ENCODE results near the gene LLGL2. TPM values are rescaled to one million over a fixed set of nuclear protein-coding genes. Genes with fewer than 3 reads are reported as not detected.
"Not testable (repeated sequence)": the region's sequence is repeated elsewhere in the genome, so short reads cannot be mapped to it uniquely, and the experiment has no call there.

LLGL2 gene
- total RNA-seq, 1 donor from 2014 or later: 2.7 TPM

DNA sequence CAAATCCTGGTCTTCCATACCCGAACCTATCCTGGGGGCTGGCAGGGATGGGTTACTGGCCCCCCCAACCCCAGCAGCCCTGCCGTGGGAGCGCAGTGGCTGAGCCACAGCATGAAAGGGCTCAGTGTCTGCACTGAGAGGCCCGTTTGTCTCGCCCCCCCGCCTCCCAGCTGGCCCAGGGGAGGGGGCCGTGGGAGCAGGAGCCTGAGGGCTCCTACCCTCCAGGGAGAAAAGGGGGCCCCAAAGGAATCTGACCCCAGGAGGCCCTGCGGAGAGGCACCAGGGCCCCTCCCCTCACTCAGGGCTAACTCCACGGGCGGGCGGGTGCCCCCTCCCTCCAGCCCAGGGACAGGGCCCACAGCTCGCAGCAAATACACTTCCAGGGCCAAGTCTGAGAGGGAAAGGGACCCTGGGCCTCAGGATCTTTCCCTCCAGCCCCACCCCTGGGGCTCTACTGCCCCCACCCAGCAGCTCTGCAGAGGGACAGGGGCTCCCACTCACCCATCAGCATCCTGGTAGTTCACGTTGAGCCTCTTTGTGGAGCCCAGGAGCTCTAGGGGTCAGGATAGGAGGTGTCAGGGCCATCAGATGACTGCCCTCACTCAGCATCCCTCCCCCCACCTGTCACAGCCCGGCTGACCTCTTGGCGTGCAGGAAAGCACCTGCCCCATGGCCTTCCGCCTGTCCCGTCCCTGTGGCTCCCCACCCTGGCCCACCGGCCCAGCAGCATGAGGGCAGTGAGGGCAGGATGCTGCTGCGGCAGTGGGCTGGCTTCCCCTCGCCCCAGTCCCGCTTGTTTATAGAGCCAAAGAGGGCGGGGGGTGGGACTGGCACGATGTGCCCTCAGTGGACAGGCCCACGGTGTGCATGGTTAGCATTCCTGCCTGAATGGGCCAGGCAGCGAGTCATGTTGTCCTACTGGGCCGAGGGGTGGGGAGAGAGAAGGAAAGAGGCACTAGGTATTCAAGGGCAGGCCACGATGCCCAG is 17.5 kb upstream of the LLGL2 start:
- DNase-seq: peak; percentile 61

DNA sequence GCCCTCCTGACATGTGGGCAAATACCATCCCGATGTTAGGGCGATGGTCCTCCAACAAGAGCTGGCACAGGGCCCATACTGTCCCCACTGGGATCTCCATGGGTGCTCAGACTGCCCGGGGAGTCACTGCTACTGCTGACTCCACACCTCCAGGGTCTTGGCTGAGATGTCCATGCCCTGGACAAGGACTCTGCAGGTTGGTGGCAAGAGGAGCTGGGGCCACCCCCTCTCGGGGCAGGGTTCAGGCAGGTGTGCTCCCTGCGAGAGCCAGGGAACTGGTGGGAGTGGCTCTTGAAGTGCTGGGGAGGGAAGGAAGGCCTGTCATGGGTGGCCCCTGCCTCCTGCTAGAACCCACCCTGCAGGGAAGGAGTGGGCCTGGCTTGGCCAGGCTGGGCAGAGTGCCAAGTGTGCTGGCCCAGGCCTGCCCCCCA is 16.6 kb upstream of the LLGL2 start:
- DNase-seq: no peak

DNA sequence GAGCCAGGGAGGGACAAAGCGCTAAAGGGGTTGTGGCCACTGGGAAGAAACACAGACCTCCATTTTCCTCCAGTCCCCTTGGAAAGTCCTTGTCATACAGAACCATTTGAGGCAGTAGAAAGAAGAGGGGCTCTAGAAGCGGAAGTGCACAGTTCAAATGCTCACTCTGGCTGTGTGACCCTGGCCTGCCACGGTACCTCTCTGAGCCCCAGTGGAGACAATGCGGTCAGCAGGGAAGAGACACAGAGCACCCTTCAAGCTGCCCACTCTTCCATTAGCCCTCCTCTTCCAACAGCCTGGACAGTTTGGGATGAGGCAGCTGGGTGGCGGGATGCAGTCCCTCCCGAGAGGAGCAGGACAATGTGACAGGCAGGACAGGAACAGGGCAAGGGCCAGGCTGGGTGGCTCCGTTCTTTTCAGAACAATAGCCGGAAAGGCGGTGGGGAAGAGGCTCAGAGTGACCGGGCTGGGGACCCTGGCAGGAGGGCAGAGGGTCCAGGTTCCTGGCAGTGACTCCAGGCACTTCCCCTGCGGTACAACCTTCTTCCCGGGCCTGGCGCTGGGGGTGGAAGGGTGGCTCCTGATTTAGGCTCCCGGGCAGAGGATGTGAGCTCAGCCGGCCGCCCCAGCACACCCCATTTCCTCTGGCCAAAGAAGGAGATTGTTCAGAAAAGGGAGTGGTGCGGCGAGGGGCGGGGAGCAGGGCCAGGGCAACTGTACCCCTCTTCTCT is 15.8 kb upstream of the LLGL2 start:
- DNase-seq: no peak

DNA sequence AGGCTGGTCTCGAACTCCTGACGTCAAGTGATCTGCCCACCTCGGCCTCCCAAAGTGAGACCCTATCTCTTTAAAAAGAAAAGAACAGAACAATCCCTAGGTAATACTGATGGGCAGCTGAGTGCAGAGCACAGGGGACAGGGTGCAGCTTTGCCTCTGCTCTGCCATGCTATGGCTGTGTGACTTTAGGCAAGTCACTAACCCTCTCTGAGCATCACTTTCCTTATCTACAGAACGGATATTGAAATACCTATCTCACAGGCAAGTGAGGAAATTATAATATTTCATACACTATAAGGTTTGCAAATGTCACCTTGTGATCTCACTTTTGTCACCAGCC is 14.3 kb upstream of the LLGL2 start:
- no peak for DNase-seq

DNA sequence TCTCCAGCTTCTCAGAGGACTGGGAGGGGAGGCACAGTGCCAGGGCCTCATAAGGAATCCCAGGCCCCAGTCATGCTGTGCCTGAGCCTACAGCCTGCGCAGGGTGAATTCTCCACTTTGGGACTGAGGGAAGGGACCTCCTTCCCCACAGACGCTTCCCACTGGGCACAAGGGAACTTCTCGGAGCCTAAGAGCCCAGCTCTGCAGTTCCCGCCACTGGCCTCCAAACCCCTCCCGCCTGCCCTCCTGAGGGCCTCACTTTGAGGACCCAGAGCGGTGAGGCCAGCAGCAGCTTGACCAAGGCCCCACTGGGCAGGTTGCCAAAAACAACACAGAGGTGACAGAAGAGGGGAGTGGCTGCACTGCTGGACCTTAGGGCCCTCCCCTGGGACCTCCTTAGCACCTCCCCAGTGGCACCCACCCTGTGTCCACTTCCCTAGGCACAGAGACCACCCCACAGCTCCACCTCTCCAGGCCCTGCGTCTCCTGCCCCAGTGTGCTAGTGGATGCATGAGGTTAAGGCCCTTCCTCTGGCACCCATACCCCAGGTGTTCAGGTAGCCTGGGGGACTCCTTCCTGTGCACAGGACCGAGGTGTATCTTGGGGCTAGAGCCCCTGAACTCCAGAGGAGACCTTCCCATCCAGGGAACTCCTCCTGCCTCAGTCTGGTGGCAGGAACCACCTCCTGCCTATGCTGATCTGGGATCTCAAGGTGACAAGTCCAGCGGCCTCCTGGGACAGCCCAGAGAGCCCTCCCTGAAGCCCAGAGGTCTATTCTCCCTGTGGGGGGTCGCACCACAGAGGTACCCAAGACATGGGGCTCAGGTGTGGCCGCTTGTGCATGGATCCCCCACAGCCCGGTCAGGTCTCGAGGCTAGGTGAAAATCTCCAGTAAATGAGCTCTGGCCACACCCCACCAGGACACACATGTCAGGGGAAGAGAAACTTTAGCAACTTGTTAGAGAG is 13.6 kb upstream of the LLGL2 start:
- DNase-seq: no peak

DNA sequence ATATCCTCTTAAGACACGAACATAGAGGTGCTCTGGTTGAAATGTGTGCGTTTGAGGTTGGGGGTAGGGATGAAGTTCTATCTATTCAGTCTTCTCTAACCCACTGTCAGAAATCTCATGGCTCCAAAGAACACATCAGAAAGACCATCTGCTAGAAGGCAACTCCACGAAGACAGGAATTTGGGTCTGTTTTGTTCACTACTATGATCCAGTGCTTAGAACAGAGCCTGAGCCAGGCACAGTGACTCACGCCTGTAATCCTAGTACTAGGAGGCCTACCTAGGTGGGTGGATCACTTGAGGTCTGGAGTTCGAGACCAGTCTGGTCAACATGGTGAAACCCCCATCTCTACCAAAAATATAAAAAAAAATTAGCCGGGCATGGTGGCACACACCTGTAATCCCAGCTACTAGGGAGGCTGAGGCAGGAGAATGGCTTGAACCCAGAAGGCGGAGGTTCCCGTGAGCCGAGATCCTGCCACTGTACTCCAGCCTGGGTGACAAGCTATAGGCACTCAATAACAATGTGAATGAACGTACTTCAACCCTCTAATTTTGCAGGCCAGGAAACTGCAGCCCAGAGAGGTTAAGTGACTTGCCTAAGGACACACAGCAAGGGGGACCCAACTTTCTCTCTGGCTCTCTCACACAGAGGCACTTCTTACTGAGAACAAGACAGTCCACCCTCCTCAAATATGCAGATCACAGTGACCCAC is 12.4 kb upstream of the LLGL2 start:
- no peak for DNase-seq

DNA sequence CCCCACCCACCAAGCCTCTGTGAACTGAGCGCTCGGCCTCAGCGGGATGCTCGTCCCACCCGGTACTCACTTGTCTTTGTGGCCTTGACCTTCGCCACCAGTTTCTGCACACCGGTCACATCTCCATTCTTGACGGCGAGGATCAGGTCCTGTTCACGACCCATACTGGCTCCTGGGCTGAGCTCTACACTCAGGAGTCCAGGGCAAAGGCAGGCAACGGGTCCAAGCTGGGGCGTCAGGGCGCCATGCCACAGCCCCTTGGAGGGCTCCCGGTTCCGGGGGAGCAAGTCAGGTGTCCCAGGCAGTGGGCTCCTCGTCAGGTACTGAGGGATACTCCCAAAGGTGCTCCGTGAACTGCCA is 11.9 kb upstream of the LLGL2 start:
- no peak for DNase-seq

DNA sequence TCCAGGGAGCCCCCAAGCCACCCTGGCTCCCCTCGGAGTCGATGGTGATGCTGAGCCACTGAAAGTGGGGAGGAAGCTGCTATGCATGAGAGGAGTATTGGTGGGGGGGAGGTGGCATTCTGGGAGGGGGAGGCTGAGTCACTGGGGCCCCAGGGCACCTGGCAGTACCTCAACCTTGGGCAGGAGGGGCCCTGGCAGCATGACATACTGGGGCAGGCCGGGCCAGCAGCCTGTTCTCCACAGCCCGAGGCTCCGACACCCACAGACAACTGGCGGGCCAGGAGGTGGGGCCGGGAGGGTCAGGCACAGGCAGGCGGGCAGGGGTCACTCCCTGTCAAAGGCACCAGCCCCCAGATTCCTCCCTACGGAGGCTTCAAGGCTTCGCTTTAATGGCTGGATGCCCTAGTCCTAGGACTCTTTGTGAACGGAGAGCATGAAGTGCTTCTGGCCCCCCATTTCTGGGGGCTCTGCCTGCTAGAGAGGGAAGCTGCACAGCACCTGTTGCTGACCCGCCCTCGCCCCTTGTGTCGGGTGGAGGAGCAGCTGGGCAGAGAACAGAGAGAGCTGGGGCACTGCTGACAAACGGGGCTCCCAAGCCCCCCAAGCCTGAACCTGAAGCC is 11.1 kb upstream of the LLGL2 start:
- no peak for DNase-seq

DNA sequence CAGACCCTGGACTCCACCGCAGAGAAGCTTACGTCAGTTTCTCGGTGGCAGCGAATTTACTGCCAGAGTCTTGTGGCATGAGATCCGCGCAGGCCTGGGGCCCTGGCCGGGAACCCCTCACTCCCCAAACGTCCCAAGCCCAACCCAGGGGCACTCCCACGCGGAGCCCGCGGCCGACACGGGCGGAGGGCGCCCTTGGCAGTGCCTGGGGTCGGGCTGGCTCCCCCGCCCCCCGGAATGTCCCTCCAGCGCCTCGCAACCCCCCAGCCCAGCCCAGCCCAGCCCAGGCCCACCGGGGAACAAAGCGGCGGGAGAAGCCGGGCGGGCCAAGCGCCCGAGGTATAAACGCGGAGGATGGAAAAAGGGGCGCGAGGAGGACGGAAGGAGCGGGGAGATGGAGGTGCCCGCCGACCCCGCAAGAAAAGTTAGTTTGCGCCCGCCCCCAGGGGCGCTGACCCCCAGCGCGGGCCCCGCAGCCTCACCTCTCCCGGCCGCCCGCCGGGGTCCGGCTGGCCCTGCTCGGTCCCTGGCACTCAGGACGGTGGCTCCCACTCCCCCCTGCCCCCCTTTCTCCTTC is 10.5 kb upstream of the LLGL2 start:
- no peak for DNase-seq

DNA sequence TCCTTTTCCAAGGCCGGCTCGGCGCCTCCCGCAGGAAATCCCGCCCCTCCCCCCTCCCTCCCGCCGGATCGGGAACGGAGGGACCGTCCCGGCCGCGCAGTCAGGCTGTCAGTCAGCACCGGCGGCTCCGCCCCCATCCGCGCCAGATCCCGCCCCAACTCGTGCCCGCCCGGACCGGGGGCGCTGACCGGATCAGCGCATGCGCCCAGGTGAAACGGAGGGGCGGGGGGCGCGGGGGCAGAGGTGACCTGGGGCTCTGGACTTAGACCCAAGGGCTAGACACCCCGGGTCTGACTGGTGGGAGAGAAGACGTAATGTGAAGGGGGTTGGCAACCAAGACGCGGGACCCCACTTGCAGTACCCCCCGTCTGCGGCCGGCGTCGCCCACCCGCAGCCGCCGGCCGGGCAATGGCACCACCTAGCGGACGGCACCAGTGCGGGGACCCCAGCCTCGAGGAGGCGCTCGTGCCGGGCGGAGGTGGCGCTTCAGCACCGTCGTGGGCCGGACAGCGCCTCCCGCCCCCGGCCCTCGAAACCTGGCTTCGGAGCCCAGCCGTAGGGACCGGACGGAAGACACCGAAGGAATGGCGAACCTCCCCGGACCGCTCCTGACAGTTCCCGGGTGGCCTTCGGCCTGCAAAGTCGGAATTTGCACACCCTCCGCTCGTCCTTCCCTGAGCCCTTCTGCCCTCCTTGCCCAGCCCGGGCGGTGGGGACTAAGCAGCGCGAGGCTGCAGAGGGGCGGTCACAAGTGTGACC is 9.8 kb upstream of the LLGL2 start, which contains the start of gene CASKIN2:
Gene CASKIN2 (minus strand): TSS at position 42 of the 759 bp plus-strand sequence. CDS start 1,733 bp downstream, outside the sequence.
- DNase-seq: peak; percentile 92

DNA sequence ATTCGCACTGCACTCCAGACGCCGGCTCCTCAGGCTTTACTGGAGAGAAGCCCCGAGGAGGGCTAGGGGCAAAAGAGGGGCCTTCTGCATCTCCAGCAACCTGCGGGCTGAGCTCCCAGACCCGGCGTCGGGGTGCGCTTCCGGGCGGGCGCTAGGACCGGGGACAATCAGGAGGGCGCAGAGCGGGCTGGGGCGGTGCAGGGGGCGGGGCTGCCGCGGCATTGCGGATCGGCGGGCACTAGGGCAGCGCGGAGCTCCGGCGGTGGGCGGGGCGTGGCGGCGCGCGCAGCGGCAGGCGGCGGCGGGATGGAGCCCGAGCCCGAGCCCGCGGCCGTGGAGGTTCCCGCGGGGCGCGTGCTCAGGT is 9.3 kb upstream of the LLGL2 start, which contains the start of gene TSEN54:
Gene TSEN54 (plus strand): TSS at position 274 of the 364 bp plus-strand sequence. CDS start 33 bp downstream, at position 307.
- peak; percentile 94 for DNase-seq

DNA sequence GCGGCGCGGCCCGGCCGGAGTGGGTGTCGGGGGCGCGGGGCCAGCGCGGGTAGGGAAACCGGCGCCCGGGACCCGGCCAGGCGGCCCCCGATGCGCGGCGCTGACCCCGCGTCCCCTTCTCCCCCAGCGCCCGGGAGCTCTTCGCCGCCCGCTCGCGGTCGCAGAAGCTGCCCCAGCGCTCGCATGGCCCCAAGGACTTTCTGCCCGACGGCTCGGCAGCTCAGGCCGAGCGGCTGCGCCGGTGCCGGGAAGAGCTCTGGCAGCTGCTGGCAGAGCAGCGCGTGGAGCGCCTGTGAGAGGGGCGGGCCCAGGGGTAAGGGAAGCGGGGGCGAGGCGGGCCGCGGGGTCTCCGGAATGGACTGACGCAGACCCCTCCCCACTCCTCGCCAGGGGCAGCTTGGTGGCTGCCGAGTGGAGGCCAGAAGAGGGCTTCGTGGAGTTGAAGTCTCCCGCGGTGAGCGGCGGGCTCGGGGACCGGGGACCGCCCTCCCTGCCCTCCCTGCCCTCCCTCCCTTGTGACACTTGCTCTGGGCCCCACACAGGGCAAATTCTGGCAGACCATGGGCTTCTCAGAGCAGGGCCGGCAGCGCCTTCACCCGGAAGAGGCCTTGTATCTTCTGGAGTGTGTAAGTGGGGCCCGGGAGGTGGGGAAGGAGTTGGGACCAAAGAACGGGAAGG is 8.7 kb upstream of the LLGL2 start:
- DNase-seq: no peak

DNA sequence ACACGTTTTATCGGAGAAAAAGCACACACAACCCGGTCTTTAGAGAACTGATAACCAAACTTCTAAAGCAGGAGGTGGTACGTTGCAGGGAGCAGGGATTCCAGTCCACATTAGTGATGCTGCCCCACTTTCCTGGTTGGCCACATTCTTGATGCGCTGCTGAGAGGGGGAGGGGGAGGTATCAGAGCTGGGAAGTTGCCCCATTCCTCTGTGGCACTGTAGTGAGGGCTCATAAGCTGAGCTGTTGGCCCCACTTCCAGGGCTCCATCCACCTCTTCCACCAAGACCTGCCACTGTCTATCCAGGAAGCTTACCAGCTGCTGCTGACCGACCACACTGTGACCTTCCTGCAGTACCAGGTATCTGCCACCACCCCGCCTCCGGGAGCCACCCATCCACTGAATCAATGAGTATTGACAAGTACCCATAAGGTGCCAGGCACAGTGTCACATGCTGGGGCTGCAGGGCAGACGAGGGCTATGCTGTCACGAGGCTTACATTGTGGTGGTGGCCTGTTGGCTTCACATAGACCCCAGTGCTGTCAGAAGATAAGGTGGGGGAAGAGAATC is 8.1 kb upstream of the LLGL2 start:
- no peak for DNase-seq

DNA sequence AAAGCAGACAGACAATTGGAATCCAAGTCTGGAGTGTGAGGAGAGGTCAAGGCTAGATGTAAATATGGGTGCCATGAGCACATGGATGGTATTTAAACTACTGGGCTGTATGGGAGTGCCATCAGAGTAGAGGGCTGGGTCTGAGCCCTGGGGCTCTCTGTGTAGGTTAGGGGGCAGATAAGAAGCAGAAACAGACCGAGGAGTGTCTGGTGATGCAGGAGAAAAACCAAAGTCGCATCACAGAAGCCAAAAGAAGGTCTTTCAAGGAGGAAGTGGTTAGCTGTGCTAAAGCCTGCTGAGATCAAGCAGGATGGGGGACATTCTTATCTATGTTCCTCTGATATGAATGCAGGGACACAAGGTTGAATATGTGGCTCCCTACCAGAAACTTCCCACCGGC is 7.3 kb upstream of the LLGL2 start:
- no peak for DNase-seq

DNA sequence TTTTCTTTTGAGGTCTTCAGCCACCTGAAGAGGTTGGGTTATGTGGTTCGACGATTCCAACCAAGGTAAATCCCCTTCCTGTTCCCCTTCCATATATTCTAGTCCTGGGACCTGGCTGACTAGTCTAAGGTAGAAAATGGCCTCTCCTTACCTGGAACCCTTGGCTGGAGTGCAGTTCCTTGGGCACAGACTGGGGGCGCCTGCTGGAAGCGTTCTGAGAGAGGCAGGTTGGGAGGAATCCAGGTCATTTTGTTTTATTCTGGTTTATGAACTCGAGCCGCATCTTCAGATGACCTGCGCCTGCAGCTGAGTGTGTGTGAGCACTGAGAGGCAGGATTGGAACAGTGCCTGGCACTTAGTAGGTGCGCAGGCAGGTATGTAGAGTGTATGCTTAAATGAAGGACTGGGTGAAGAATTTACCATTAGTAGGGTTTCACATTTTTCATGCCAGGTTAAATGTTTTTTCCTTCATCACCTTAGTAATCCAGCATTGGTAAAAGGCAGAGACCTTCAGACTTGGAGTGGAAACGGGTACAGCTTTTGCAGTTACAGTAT is 6.4 kb upstream of the LLGL2 start:
- DNase-seq: no peak

DNA sequence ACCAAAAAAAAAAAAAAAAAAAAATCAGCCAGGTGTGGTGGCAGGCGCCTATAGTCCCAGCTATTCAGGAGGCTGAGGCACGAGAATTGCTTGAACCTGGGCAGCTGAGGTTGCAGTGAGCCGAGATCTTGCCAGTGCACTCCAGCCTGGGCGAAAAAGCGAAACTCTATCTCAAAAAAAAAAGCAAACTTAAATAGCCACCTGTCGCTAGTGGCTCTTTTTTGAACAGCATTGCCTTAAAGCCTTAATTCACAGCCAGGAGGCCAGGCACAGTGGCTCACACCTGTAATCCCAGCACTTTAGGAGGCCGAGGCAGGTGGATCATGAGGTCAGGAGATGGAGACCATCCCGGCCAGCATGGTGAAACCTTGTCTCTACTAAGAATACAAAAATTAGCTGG is 5.1 kb upstream of the LLGL2 start:
- DNase-seq: not testable (repeated sequence)

DNA sequence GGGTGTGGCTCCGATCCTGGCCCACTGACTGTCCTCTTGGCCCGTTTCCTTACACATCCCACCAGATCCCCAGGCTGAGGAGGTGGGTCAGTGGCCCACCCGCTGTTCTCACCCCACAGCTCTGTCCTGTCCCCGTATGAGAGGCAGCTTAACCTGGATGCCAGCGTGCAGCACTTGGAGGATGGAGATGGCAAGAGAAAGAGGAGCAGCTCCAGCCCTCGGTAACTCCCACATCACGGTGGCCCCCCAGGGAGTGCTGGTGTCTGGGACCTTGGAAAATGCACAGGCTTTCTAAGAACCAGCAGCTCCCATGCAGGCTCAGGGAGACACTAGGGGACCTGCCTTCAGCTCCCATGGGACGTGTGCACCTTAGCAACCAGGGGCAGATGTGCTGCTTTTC is 4.2 kb upstream of the LLGL2 start:
- no peak for DNase-seq

DNA sequence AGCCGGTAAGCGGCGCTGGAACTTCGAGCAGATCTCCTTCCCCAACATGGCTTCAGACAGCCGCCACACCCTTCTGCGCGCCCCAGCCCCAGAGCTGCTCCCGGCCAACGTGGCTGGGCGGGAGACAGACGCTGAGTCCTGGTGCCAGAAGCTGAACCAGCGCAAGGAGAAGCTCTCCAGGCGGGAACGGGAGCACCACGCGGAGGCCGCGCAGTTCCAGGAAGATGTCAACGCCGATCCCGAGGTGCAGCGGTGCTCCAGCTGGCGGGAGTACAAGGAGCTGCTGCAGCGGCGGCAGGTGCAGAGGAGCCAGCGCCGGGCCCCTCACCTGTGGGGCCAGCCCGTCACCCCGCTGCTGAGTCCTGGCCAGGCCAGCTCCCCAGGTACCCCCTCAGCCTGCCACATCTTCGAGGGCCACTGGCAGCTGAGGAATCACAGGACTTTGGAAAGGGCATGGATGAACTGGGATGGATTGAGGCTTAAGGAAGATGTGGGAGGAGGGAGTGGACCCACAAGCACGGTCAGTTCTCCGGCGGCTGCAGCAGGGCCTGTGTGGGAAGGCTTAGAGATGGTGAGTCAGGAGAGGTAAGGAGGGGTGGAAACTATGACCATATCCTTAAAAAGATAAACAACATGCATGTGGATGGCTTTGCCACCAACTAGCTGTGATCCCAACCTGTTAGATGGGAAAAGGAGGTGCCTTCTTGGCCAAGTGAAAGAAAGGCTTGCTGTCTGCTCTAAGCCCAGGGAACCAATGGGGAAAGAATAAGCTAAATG is 3.4 kb upstream of the LLGL2 start:
- no peak for DNase-seq

Data from occipital lobe (tissue), 2 donors.